ENCODE data around the gene ZP2.

The ZP2 gene

DNA sequence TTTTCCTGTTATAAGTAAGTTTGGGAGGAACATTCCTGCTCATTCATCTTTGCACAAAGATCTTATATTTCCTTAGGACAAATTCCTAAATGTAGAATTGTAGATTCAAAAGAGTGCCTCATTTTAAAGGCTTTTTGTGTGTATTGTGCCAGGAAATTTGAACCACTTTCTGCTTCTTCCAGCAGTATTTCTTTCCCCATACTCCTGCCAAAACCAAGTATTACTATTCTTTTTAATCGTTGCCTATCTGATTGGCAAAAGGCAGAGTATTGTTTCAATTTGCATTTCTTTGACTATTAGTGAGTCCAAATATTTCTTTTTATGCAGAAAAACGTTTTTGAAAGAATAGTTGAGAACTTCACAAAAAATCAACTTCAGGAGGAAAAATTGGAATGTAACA is 31.4 kb upstream of the ZP2 start:
- TF ChIP-seq, protein P1, sequence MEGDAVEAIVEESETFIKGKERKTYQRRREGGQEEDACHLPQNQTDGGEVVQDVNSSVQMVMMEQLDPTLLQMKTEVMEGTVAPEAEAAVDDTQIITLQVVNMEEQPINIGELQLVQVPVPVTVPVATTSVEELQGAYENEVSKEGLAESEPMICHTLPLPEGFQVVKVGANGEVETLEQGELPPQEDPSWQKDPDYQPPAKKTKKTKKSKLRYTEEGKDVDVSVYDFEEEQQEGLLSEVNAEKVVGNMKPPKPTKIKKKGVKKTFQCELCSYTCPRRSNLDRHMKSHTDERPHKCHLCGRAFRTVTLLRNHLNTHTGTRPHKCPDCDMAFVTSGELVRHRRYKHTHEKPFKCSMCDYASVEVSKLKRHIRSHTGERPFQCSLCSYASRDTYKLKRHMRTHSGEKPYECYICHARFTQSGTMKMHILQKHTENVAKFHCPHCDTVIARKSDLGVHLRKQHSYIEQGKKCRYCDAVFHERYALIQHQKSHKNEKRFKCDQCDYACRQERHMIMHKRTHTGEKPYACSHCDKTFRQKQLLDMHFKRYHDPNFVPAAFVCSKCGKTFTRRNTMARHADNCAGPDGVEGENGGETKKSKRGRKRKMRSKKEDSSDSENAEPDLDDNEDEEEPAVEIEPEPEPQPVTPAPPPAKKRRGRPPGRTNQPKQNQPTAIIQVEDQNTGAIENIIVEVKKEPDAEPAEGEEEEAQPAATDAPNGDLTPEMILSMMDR (IDR thresholded peaks at IDR 0.05; ENCODE audit: low read depth, low read length, missing control alignments) = no peak
- DNase-seq (ENCODE audit: extremely low read depth, low read depth) = no peak

GRCh38 chr16:21239646-21240045 is 28.3 kb upstream of the ZP2 start:
- H3K4me3 ChIP-seq (replicated peaks; ENCODE audit: low read depth, low read length) = no peak overlapping the region
- TF ChIP-seq, protein P1 (IDR thresholded peaks at IDR 0.05; ENCODE audit: low read depth, low read length, missing control alignments) = no peak
- DNase-seq (ENCODE audit: extremely low read depth, low read depth) = no peak

More for the DNA sequence above, 31.4 kb upstream of the ZP2 start:
- H3K4me3 ChIP-seq (replicated peaks; ENCODE audit: low read depth, low read length) = no peak overlapping the region

- DNase-seq (ENCODE audit: extremely low read depth, low read depth) = no peak
- TF ChIP-seq, protein P1 (IDR thresholded peaks at IDR 0.05; ENCODE audit: low read depth, low read length, missing control alignments) = no peak
Observed at GRCh38 chr16:21236831-21237230, 25.5 kb upstream of the ZP2 start.

DNA sequence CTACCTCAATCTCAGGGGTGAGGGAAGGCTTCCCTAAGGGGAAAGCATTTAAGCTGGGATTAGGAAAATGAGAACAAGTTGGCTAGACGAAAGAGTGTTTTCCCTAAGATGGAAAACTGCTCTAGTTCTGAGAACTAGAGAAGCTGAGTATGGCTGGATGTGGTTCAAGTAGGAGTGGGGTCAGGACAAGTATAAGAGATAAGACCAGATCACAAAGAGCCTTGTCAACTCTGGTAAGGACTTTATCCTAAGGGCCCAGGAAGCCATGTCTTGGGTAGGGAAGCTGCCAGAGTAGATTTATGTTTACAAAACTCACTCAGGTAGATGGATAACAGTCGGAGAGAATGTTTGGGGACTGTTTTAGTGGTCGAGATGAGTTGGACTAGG is 23.8 kb upstream of the ZP2 start:
- H3K4me3 ChIP-seq (replicated peaks; ENCODE audit: low read depth, low read length) = no peak overlapping the region
- no peak for DNase-seq (ENCODE audit: extremely low read depth, low read depth)
- TF ChIP-seq, protein P1 (IDR thresholded peaks at IDR 0.05; ENCODE audit: low read depth, low read length, missing control alignments) = no peak

More at GRCh38 chr16:21236831-21237230, 25.5 kb upstream of the ZP2 start:
- no peak overlapping the region for H3K4me3 ChIP-seq (replicated peaks; ENCODE audit: low read depth, low read length)

DNA sequence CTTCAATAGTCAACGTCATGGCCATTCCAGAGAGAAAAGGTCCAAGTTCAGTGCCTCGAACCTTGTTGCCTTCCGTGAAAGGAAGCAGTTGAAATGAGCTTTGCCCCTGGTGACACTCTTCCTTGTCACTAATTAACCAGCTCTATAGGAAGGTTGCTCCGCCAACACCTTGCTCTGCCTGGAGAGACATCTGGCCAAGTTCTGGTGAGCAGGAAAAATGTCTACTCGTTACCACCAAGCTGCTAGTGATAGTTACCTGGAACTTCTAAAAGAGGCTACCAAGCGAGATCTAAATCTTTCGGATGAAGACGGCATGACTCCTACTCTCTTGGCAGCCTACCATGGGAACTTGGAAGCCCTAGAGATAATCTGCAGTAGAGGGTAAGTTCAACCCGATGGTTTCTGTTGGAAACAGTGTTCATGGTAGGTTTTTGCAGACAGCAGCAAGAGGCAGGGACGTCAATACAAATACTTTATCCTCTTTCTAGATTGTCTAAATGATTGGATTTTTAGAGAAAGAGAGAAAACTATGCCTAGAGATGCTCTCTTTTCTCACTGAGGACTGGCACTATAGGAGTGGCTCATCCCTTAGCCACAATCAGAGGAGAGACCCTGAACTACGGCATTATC is 22.3 kb upstream of the ZP2 start, which contains the start of gene ANKS4B:
Gene ANKS4B, plus strand, starts transcription at position 179 of the 630 bp plus-strand sequence. Its CDS starts 39 bp downstream, at position 218.
- TF ChIP-seq, protein P1 (IDR thresholded peaks at IDR 0.05; ENCODE audit: low read depth, low read length, missing control alignments) = no peak
- DNase-seq (ENCODE audit: extremely low read depth, low read depth) = no peak
- no peak within 1 kb of the TSS for H3K4me3 ChIP-seq (replicated peaks; ENCODE audit: low read depth, low read length)

- no peak overlapping the region for H3K4me3 ChIP-seq (replicated peaks; ENCODE audit: low read depth, low read length)
- TF ChIP-seq, protein P1 (IDR thresholded peaks at IDR 0.05; ENCODE audit: low read depth, low read length, missing control alignments) = no peak
- no peak for DNase-seq (ENCODE audit: extremely low read depth, low read depth)
Observed at GRCh38 chr16:21233045-21233520, 21.7 kb upstream of the ZP2 start.
